Cardiac fibroblast (primary cell): ENCODE measurements around the gene LCORL.

ENCODE experiments used
- DNase-seq, 2 donors: peaks; one replicate each; pipeline versions ENCODE4 v3.0.0 to v3.0.0-alpha.2; 2010; ENCODE audit warnings: low read depth in 2 of 2
- H3K4me3 ChIP-seq, 2 donors: replicated peaks in 1 of 2; 1 replicate in 1 of 2; 2 replicates in 1 of 2; pipeline ENCODE4 v1.5.1; 2011; ENCODE audit warnings: low read depth in 2 of 2, low read length in 2 of 2, mild to moderate bottlenecking in 2 of 2, moderate library complexity in 1 of 2
- TF ChIP-seq, protein P1 (sequence below): IDR thresholded peaks from one replicate; pipeline ENCODE4 v1.5.1; 2011; ENCODE audit warnings: low read depth, mild to moderate bottlenecking, low read length, inconsistent platforms

Gene LCORL

GRCh38 chr4:18021720-18022571 is at the start of gene LCORL:
LCORL (minus strand) TSS chr4:18021755; CDS start chr4:18021751, 4 bp downstream.
- DNase-seq, result peak; percentile 96 to 97
- H3K4me3 ChIP-seq, result peak within 1 kb of the TSS; percentile 80 to 88
- TF ChIP-seq, protein P1, sequence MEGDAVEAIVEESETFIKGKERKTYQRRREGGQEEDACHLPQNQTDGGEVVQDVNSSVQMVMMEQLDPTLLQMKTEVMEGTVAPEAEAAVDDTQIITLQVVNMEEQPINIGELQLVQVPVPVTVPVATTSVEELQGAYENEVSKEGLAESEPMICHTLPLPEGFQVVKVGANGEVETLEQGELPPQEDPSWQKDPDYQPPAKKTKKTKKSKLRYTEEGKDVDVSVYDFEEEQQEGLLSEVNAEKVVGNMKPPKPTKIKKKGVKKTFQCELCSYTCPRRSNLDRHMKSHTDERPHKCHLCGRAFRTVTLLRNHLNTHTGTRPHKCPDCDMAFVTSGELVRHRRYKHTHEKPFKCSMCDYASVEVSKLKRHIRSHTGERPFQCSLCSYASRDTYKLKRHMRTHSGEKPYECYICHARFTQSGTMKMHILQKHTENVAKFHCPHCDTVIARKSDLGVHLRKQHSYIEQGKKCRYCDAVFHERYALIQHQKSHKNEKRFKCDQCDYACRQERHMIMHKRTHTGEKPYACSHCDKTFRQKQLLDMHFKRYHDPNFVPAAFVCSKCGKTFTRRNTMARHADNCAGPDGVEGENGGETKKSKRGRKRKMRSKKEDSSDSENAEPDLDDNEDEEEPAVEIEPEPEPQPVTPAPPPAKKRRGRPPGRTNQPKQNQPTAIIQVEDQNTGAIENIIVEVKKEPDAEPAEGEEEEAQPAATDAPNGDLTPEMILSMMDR, result no peak

DNA sequence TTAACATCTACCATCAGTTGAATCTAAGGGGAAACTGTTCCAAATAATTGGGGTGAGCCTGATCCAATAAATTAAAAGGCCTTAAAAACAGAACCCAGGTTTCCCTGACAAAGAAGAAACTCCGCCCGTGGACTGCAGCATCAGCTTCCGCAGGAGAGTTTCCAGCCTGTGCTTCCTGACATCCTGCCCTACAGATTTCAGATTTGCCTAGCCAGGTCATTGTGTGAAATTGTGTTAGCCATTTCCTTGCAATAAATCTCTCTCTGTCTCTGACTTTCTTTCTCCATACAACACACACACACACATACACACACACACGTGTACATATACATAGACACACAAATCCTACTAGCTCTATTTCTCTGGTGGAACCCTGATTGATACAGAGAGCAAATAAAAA is 48.3 kb upstream of the LCORL start:
- DNase-seq, result no peak
- TF ChIP-seq, protein P1, result no peak

GRCh38 chr4:18067031-18067430 is 45.5 kb upstream of the LCORL start:
- no peak for DNase-seq
- TF ChIP-seq, protein P1, result no peak
- no peak overlapping the region for H3K4me3 ChIP-seq

More for the DNA sequence above, 48.3 kb upstream of the LCORL start:
- H3K4me3 ChIP-seq, result no peak overlapping the region

DNA sequence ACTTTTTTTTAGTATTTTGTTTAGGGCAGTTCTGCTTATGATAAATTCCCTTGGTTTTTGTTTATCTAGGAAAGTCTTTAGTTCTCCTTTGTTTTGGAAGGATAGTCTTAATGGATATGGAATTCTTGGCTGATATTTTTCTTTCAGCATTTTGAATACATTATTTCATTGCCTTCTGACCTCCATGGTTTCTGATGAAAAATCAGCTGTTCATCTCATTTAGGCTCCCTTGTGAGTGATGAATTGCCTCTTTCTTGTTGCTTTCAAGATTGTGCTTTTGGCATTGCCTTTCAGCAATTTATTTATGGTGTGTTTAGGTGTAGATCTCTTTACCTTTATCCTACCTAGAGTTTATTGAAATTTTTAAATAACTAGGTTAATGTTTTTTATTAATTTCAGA is 41.5 kb upstream of the LCORL start:
- H3K4me3 ChIP-seq, result no peak overlapping the region
- no peak for DNase-seq
- TF ChIP-seq, protein P1, result no peak

DNA sequence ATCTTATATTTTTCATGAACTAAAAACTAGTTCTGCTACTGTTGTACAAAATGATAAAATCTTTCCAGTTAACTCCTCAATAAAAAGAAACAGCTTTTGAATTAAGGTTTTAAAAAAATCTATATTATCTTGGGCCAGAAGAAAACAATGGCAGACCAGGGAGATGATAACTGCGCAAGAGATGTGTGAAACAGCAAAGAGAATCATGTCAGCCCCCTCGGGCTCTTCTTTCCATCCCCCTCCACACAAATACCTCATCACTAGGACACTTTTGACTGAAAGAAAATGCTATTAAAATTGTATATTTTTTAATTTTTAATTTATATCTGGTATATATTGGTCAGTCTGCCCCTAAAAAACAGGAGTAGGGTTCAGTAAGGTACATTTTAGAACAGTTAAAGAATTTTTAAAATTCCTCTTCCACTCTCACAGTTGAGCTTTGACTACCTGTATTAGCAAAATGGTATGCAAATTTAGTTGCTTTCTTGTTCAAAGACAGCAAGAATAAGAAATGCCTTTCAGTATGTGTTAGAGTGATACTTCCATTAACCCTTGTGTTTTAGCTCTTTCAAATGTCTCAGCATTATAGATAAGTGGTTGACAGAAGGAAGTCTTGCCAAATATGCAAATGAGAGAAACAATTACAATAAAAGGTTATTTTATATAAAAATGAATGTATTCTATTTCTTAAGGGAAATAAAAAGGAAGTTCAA is 36.4 kb upstream of the LCORL start:
- H3K4me3 ChIP-seq, result no peak overlapping the region
- TF ChIP-seq, protein P1, result no peak
- DNase-seq, result no peak

- H3K4me3 ChIP-seq, result no peak overlapping the region
- TF ChIP-seq, protein P1, result no peak
- no peak for DNase-seq
Observed at GRCh38 chr4:18056030-18056429, 34.5 kb upstream of the LCORL start.
